NCI-H1417 treated with DMSO at 0.1 percent for 48 hours (cell line): ENCODE measurements around the gene NF2.

Experiments
- DNase-seq: peaks from one replicate; lab custom pipeline; 2025; lab: John Stamatoyannopoulos, UW

The NF2 gene

GRCh38 chr22:29702000-29702930, 98.8 kb downstream of the NF2 start:
- no peak for DNase-seq

GRCh38 chr22:29702931-29703501, 99.6 kb downstream of the NF2 start:
- DNase-seq = no peak

GRCh38 chr22:29703569-29704195, 100.2 kb downstream of the NF2 start:
- no peak for DNase-seq

- DNase-seq = no peak
Observed at GRCh38 chr22:29704528-29705285, 101.3 kb downstream of the NF2 start.

- no peak for DNase-seq
Observed at GRCh38 chr22:29705651-29706050, 102.2 kb downstream of the NF2 start.

- DNase-seq = no peak
Observed at GRCh38 chr22:29706486-29706885, 103.1 kb downstream of the NF2 start.

- DNase-seq = no peak
Observed at GRCh38 chr22:29707010-29707409, 103.6 kb downstream of the NF2 start.

GRCh38 chr22:29707471-29707870, 104.0 kb downstream of the NF2 start:
- DNase-seq = no peak

GRCh38 chr22:29710193-29710592, 106.8 kb downstream of the NF2 start:
- DNase-seq = no peak

GRCh38 chr22:29710922-29711593, 107.6 kb downstream of the NF2 start:
- DNase-seq = no peak

- no peak for DNase-seq
Observed at GRCh38 chr22:29712119-29712518, 108.7 kb downstream of the NF2 start.

- no peak for DNase-seq
Observed at GRCh38 chr22:29713156-29713727, 109.8 kb downstream of the NF2 start.

- no peak for DNase-seq
Observed at GRCh38 chr22:29715240-29715639, 111.8 kb downstream of the NF2 start.

GRCh38 chr22:29715705-29716104, 112.3 kb downstream of the NF2 start:
- no peak for DNase-seq

- DNase-seq = no peak
Observed at GRCh38 chr22:29716814-29717545, 113.5 kb downstream of the NF2 start.

GRCh38 chr22:29717789-29718188, 114.4 kb downstream of the NF2 start:
- DNase-seq = no peak

- no peak for DNase-seq
Observed at GRCh38 chr22:29718949-29719898, 115.8 kb downstream of the NF2 start.

GRCh38 chr22:29719899-29720645, 116.6 kb downstream of the NF2 start, which contains the start of gene CABP7:
Gene CABP7, plus strand, starts transcription at chr22:29720003. Its CDS starts 422 bp downstream, at chr22:29720425.
- DNase-seq = no peak
